Lower lobe of right lung (tissue), 2 donors: ENCODE data around the gene KIF2A. TPM values are rescaled to one million over a fixed set of nuclear protein-coding genes. Genes with fewer than 3 reads are reported as not detected.

Experiments used
- ATAC-seq, 2 donors: fragments of 200-7000 bp; cut with Tn5 transposase; one replicate each; pipeline ENCODE4 v1.9.1; 2020 to 2022; ENCODE audit warnings: mild to moderate bottlenecking in 2 of 2, moderate library complexity in 2 of 2
- DNase-seq: peaks from one replicate; pipeline ENCODE4 v3.0.0-alpha.2; 2020
- H3K27ac ChIP-seq: fragments of 200-600 bp; one replicate; pipeline ENCODE4 v1.8.0; 2022
- H3K27me3 ChIP-seq: fragments of 200-600 bp; one replicate; pipeline ENCODE4 v1.8.0; 2022; ENCODE audit warnings: low read depth
- H3K36me3 ChIP-seq: fragments of 200-600 bp; one replicate; pipeline ENCODE4 v1.8.0; 2022; ENCODE audit warnings: mild to moderate bottlenecking
- H3K4me1 ChIP-seq: fragments of 200-600 bp; one replicate; pipeline ENCODE4 v1.8.0; 2022
- H3K4me3 ChIP-seq: fragments of 200-600 bp; one replicate; pipeline ENCODE4 v1.8.0; 2022; ENCODE audit warnings: mild to moderate bottlenecking
- H3K9me3 ChIP-seq: fragments of 200-600 bp; one replicate; pipeline ENCODE4 v1.8.0; 2022
- CTCF ChIP-seq: fragments of 200-600 bp; IDR thresholded peaks from one replicate; pipeline ENCODE4 v1.8.0; 2022; ENCODE audit warnings: antibody characterized with exemption, mild to moderate bottlenecking
- intact Hi-C: fragments of 100-400 bp; cut with DNase I; formaldehyde crosslinking; loops from one replicate; pipeline ENCODE4 v1.11.0; 2022
- total RNA-seq: library from RNA; stranded (reverse); fragmentation: NEBNext Ultra II Directional; extraction: Animal tissue kit (Norgen Biotek cat#: 25700); gene quantifications from one replicate; pipeline ENCODE4 v1.2.1, GENCODE V29; 2021
- donor health status: DM: no; HTN: yes; CAD: no; lungs with severe emphysema.

The KIF2A gene
- total RNA-seq, 1 donor from 2014 or later: 23.5 TPM

DNA sequence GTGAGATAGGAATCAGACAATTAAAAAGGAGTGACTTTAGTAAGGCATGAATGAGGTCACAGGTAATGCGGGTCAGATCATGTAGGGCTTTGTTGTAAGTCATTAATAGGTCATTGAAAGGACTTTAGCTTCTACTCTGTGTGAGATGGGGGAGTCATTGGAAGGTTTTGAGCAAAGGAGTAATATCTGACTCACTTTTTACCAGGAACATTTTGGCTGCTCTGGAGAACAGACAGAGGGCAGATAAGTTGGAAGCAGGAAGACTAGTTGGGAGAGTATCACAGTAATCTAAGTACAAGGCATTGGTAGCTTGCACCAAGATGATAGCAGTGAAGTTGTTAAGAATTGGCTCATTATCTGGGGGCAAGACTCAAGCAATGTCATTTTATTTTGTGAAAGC is 37.4 kb downstream of the KIF2A start:
- intact Hi-C loops: no loop called here

DNA sequence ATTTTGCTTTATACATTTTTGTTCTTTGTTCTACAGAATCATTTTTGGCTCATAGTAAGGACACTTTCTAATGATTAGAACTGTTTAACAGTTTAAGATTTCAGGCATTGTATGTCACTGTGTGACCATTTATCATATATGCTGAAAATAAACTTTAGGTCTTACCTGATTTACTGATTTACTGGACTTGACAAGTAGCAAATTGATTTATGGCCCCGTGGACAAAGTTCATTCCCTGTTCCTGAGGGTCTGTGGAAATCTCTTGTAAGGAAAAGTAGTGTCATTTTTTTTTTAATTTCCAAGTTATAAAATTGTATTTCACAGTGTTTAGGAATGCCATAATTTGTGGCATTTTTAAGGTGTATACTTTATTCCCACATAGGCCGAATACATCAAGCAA is 40.7 kb downstream of the KIF2A start:
- intact Hi-C loops: no loop called here
- Histone ChIP-seq H3K9me3 (no peaks in the 10 kb centered on the region), H3K4me1 (no peaks in the 10 kb centered on the region), H3K4me3 (no peak overlapping the region), H3K27ac (no peak overlapping the region), H3K36me3 (peaks cover 22% of the 10 kb centered on the region), H3K27me3 (no peaks in the 10 kb centered on the region)
- no peak for DNase-seq
- no peak for TF ChIP-seq CTCF
- ATAC-seq: no peak

More for the DNA sequence above, 37.4 kb downstream of the KIF2A start:
- Histone ChIP-seq H3K4me1 (no peaks in the 10 kb centered on the region), H3K4me3 (no peak overlapping the region), H3K9me3 (no peaks in the 10 kb centered on the region), H3K27ac (no peak overlapping the region), H3K27me3 (no peaks in the 10 kb centered on the region), H3K36me3 (no peaks in the 10 kb centered on the region)
- DNase-seq (no peak), ATAC-seq (no peak)
- TF ChIP-seq CTCF: no peak

GRCh38 chr5:62347928-62348327 is 41.9 kb downstream of the KIF2A start:
- no peak for TF ChIP-seq CTCF
- Histone ChIP-seq H3K4me1 (no peaks in the 10 kb centered on the region), H3K4me3 (no peak overlapping the region), H3K27me3 (no peaks in the 10 kb centered on the region), H3K27ac (no peak overlapping the region), H3K36me3 (peaks cover 31% of the 10 kb centered on the region), H3K9me3 (no peaks in the 10 kb centered on the region)
- intact Hi-C loops: no loop called here
- DNase-seq: no peak
- no peak for ATAC-seq

- ATAC-seq (no peak), DNase-seq (no peak)
- no peaks in the 10 kb centered on the region for H3K27me3 ChIP-seq
- no peak overlapping the region for H3K27ac ChIP-seq
- H3K9me3 ChIP-seq: no peaks in the 10 kb centered on the region
- H3K36me3 ChIP-seq: peaks cover 39% of the 10 kb centered on the region
- no peaks in the 10 kb centered on the region for H3K4me1 ChIP-seq
- no peak for TF ChIP-seq CTCF
- intact Hi-C loops: no loop called here
- no peak overlapping the region for H3K4me3 ChIP-seq
Observed at GRCh38 chr5:62348723-62349481, 42.9 kb downstream of the KIF2A start.

DNA sequence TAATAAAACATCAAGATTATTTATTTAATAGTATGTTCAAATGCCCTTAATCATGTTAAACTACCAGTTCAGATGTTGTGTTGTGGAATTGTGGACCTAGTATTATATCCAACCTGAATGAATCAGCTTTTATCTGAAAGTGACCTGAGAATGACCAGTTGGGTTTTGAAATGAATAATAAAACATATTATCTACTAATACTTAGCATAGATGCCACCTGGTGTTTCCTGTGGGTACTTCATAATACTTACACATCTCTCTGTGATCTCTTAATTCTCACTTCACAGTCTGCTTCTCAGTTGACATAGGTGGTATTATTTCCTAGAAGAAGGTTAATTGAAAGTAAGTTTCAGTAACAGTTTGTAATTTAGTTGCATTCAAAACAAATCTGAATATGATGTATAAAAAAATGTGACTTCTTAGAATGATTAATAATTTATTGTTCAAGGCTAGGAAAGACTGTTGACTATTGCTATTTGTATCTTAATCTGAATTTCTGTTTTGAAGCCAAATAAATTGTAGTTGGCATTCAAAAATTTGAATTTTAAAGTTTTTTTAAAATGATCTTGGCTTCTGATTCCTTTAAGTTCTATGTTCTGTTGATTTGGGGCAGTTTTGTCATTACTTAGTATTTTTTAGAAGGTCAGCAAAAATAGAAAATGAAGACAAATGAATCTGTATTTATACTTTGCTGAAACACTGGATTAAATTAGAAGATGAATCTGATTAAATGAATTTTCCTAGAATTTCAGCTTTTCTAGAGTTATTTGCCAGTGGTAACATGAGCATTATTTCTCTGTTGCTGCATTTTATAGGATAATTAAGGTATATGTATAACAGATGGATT is 48.2 kb downstream of the KIF2A start:
- DNase-seq (no peak), ATAC-seq (peak; percentile 53 to 57)
- H3K27ac ChIP-seq: no peak overlapping the region
- H3K4me3 ChIP-seq: no peak overlapping the region
- peaks cover 57% of the 10 kb centered on the region for H3K36me3 ChIP-seq
- no peaks in the 10 kb centered on the region for H3K27me3 ChIP-seq
- no peaks in the 10 kb centered on the region for H3K4me1 ChIP-seq
- no peaks in the 10 kb centered on the region for H3K9me3 ChIP-seq
- TF ChIP-seq CTCF: peak; percentile 58
- intact Hi-C loops: no loop called here
